ENCODE results near the gene KCTD10. TPM values are rescaled to one million over a fixed set of nuclear protein-coding genes. Genes with fewer than 3 reads are reported as not detected.

KCTD10 gene
- polyA plus RNA-seq, 2 of the 4 experiments (the other 2 are of a cell fraction), result 43.5 to 50.4 TPM

- no peak for FAIRE-seq
- ChIA-PET POLR2A (no interaction called here), CTCF (interaction anchor here (0.6 to 3.6 kb wide), 8 partner anchors 7 to 449 kb away, joined by 3 to 10 read pairs (median 4); no protein-coding TSS in a partner anchor)
- TF ChIP-seq JUN (IDR thresholded peaks at IDR 0.05) (no peak), KDM5A (IDR thresholded peaks at IDR 0.05) (no peak), TP53 (CRISPR knock-in tag; IDR thresholded peaks at IDR 0.05) (no peak), MAFK (IDR thresholded peaks at IDR 0.05; ENCODE audit: partially characterized antibody) (no peak), EHF (CRISPR knock-in tag; IDR thresholded peaks at IDR 0.05) (no peak), MAX (IDR thresholded peaks at IDR 0.05) (0 out of 2 replicates have a peak, but pooled peaks have one; percentile 9), EP300 (IDR thresholded peaks at IDR 0.05) (no peak), CHD2 (IDR thresholded peaks at IDR 0.05; ENCODE audit: low read length, partially characterized antibody) (no peak)
- peak in 1 of 2 experiments; percentile 59 for DNase-seq (ENCODE audit: low read depth in 1 of 2, low spot score in 1 of 2)
- WGBS (ENCODE audit: missing lambda C conversion rate), result 39% methylated on average over 14 of the region's 14 CpGs
- ATAC-seq, result peak; percentile 25 to 71; a peak in 4 of 6 replicates
- Histone ChIP-seq H3K4me2 (peak overlapping the region; percentile 60), H3K4me3 (no peak overlapping the region), H3K9me3 (no peaks in the 10 kb centered on the region), H3K27ac (peak overlapping the region; percentile 58 to 87), H3K4me1 (peaks cover 39% of the 10 kb centered on the region)
Measured at GRCh38 chr12:109462868-109463692, 14.0 kb downstream of the KCTD10 start.

- FAIRE-seq (no peak), DNase-seq (ENCODE audit: low read depth in 1 of 2, low spot score in 1 of 2) (peak; percentile 27 to 65), ATAC-seq (peak; percentile 63 to 85; a peak in 4 of 6 replicates)
- WGBS (ENCODE audit: missing lambda C conversion rate), result 83% methylated on average over 13 of the region's 13 CpGs
- TF ChIP-seq RCOR1 (IDR thresholded peaks at IDR 0.05; ENCODE audit: low read depth, low read length) (no peak), MAZ (IDR thresholded peaks at IDR 0.05; ENCODE audit: borderline replicate concordance, low read depth, low read length) (no peak), CEBPB (IDR thresholded peaks at IDR 0.05) (peak in 1 of 2 experiments; percentile 63; a peak in 2 of 4 replicates)
- Histone ChIP-seq H3K4me3 (no peak overlapping the region), H3K9me3 (no peaks in the 10 kb centered on the region), H3K4me1 (peaks cover 39% of the 10 kb centered on the region), H3K4me2 (peak overlapping the region; percentile 60), H3K27ac (peak overlapping the region; percentile 58 to 87)
- ChIA-PET CTCF (interaction anchor here (0.9 to 3.6 kb wide), 9 partner anchors 8 to 136 kb away, joined by 3 to 12 read pairs (median 5); no protein-coding TSS in a partner anchor), POLR2A (interaction anchor here (1.6 kb wide), 1 partner anchor 15 kb away, joined by 4 read pairs; the partner anchor contains the start of genes KCTD10 and UBE3B)
Measured at GRCh38 chr12:109461846-109462756, 15.0 kb downstream of the KCTD10 start.

- CTCF ChIA-PET, result interaction anchor here (1.2 to 3.6 kb wide), 3 partner anchors 9 to 68 kb away, joined by 3 to 12 read pairs (median 10); no protein-coding TSS in a partner anchor
- 65% methylated on average over 8 of the region's 8 CpGs for WGBS (ENCODE audit: missing lambda C conversion rate)
- FAIRE-seq (no peak), DNase-seq (ENCODE audit: low read depth in 1 of 2, low spot score in 1 of 2) (peak in 1 of 2 experiments; percentile 45), ATAC-seq (peak in 1 of 2 experiments; percentile 36; a peak in 3 of 6 replicates)
- TF ChIP-seq CBX2 (IDR thresholded peaks at IDR 0.05; ENCODE audit: borderline replicate concordance, low read depth) (no peak), HOXB13 (CRISPR knock-in tag; IDR thresholded peaks at IDR 0.05; ENCODE audit: low read depth) (no peak), PHF8 (IDR thresholded peaks at IDR 0.05; ENCODE audit: borderline replicate concordance, low read depth) (no peak)
- Histone ChIP-seq H3K4me3 (no peak overlapping the region), H3K4me1 (peaks cover 39% of the 10 kb centered on the region), H3K4me2 (peak overlapping the region; percentile 60), H3K9me3 (no peaks in the 10 kb centered on the region), H3K27ac (peak overlapping the region; percentile 33 to 87; a peak in 5 of 6 replicates)
- POLR2A ChIA-PET, result interaction anchor here (1.6 kb wide), 1 partner anchor 16 kb away, joined by 4 read pairs; the partner anchor contains the start of genes KCTD10 and UBE3B
Measured at GRCh38 chr12:109461049-109461845, 15.9 kb downstream of the KCTD10 start.

All from A549 (cell line).